ENCODE measurements around the gene PDS5A. TPM values are rescaled to one million over a fixed set of nuclear protein-coding genes. Genes with fewer than 3 reads are reported as not detected.
"Not testable (repeated sequence)": the region's sequence is repeated elsewhere in the genome, so short reads cannot be mapped to it uniquely, and the experiment has no call there.

The PDS5A gene
- total and polyA plus RNA-seq, 2 experiments from 2014 or later: 19.2 to 37.8 TPM

GRCh38 chr4:40003986-40004385 is 26.3 kb upstream of the PDS5A start:
- no peaks in the 10 kb centered on the region for H3K4me1 ChIP-seq (ENCODE audit: low read depth)
- no peak for TF ChIP-seq CTCF (IDR thresholded peaks at IDR 0.05; ENCODE audit: low read depth, low read length)

GRCh38 chr4:40000711-40001110 is 23.0 kb upstream of the PDS5A start:
- Histone ChIP-seq H3K4me3 (no peak overlapping the region), H3K4me1 (ENCODE audit: low read depth) (no peaks in the 10 kb centered on the region), H3K36me3 (no peaks in the 10 kb centered on the region), H3K27me3 (no peaks in the 10 kb centered on the region), H3K9me3 (ENCODE audit: low read depth) (no peaks in the 10 kb centered on the region), H3K27ac (no peak overlapping the region)
- TF ChIP-seq CTCF (IDR thresholded peaks at IDR 0.05; ENCODE audit: low read depth, low read length): no peak
- DNase-seq (ENCODE audit: low read depth in 1 of 2, low spot score in 1 of 2): no peak

More at GRCh38 chr4:40003986-40004385, 26.3 kb upstream of the PDS5A start:
- Histone ChIP-seq H3K9me3 (ENCODE audit: low read depth) (no peaks in the 10 kb centered on the region), H3K27me3 (no peaks in the 10 kb centered on the region), H3K27ac (no peak overlapping the region), H3K36me3 (no peaks in the 10 kb centered on the region), H3K4me3 (no peak overlapping the region)
- DNase-seq (ENCODE audit: low read depth in 1 of 2, low spot score in 1 of 2): no peak

GRCh38 chr4:39998659-39999345 is 21.1 kb upstream of the PDS5A start:
- no peaks in the 10 kb centered on the region for H3K4me1 ChIP-seq (ENCODE audit: low read depth)
- H3K4me3 ChIP-seq: no peak overlapping the region
- no peak for TF ChIP-seq CTCF (IDR thresholded peaks at IDR 0.05; ENCODE audit: low read depth, low read length)
- no peak overlapping the region for H3K27ac ChIP-seq
- no peaks in the 10 kb centered on the region for H3K36me3 ChIP-seq
- no peaks in the 10 kb centered on the region for H3K9me3 ChIP-seq (ENCODE audit: low read depth)
- H3K27me3 ChIP-seq: no peaks in the 10 kb centered on the region
- DNase-seq (ENCODE audit: low read depth in 1 of 2, low spot score in 1 of 2): peak in 1 of 2 donors; percentile 24

- DNase-seq (ENCODE audit: low read depth in 1 of 2, low spot score in 1 of 2): no peak
- Histone ChIP-seq H3K4me3 (no peak overlapping the region), H3K9me3 (ENCODE audit: low read depth) (no peaks in the 10 kb centered on the region), H3K36me3 (no peaks in the 10 kb centered on the region), H3K27ac (no peak overlapping the region), H3K4me1 (ENCODE audit: low read depth) (no peaks in the 10 kb centered on the region), H3K27me3 (no peaks in the 10 kb centered on the region)
- no peak for TF ChIP-seq CTCF (IDR thresholded peaks at IDR 0.05; ENCODE audit: low read depth, low read length)
Observed at GRCh38 chr4:39996811-39997210, 19.1 kb upstream of the PDS5A start.

GRCh38 chr4:39994406-39994805 is 16.7 kb upstream of the PDS5A start:
- no peak for DNase-seq (ENCODE audit: low read depth in 1 of 2, low spot score in 1 of 2)
- H3K27me3 ChIP-seq: no peaks in the 10 kb centered on the region
- H3K27ac ChIP-seq: no peak overlapping the region
- H3K4me1 ChIP-seq (ENCODE audit: low read depth): no peaks in the 10 kb centered on the region
- H3K4me3 ChIP-seq: no peak overlapping the region
- no peak for TF ChIP-seq CTCF (IDR thresholded peaks at IDR 0.05; ENCODE audit: low read depth, low read length)
- no peaks in the 10 kb centered on the region for H3K9me3 ChIP-seq (ENCODE audit: low read depth)
- no peaks in the 10 kb centered on the region for H3K36me3 ChIP-seq

GRCh38 chr4:39989381-39989780 is 11.7 kb upstream of the PDS5A start:
- DNase-seq (ENCODE audit: low read depth in 1 of 2, low spot score in 1 of 2); H3K4me1 ChIP-seq (ENCODE audit: low read depth); H3K27me3 ChIP-seq; H3K4me3 ChIP-seq; H3K36me3 ChIP-seq; H3K9me3 ChIP-seq (ENCODE audit: low read depth); H3K27ac ChIP-seq: not testable (repeated sequence)
